ENCODE results near the gene MATCAP1. TPM values are rescaled to one million over a fixed set of nuclear protein-coding genes. Genes with fewer than 3 reads are reported as not detected.

Gene MATCAP1
- total and polyA plus RNA-seq, 2 donors from 2014 or later, result 15.5 to 38.8 TPM

DNA sequence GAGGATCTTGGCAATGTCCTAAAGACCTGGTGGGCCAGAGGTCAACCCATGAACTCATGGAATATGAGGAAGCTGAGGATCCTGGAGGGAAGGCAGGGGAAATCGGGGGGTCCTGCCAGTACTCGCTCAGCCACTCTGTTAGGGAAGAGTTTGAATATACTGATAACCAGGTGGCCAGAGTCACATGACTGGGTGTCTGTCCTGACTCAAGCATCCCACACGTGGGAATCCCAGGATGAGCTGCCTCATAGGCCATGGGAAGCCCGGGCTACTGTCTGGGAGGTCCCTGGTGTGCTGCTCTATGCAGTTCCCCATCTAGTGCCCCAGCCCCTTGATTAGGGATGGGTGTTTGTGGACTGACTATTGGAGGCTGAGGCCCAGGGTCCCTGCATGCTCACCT is 4.6 kb upstream of the MATCAP1 start:
- DNase-seq (no peak), FAIRE-seq (no peak)
- no peak overlapping the region for H3K27ac ChIP-seq (ENCODE audit: low read depth in 2 of 2, low read length in 2 of 2)
- H3K4me1 ChIP-seq (ENCODE audit: control insufficient read depth in 2 of 3, insufficient read depth in 2 of 3, low read depth in 1 of 3, low read length in 3 of 3), result peaks cover 0 to 29% (median 11%) of the 10 kb centered on the region in 3 donors
- peaks cover 0 to under 1% (median 0%) of the 10 kb centered on the region in 3 donors for H3K36me3 ChIP-seq (ENCODE audit: control insufficient read depth in 2 of 3, insufficient read depth in 3 of 3, low read length in 3 of 3)
- H3K4me3 ChIP-seq (ENCODE audit: low read length in 3 of 3), result no peak overlapping the region
- H3K9ac ChIP-seq (ENCODE audit: low read length in 3 of 3), result no peak overlapping the region
- TF ChIP-seq, protein P1, sequence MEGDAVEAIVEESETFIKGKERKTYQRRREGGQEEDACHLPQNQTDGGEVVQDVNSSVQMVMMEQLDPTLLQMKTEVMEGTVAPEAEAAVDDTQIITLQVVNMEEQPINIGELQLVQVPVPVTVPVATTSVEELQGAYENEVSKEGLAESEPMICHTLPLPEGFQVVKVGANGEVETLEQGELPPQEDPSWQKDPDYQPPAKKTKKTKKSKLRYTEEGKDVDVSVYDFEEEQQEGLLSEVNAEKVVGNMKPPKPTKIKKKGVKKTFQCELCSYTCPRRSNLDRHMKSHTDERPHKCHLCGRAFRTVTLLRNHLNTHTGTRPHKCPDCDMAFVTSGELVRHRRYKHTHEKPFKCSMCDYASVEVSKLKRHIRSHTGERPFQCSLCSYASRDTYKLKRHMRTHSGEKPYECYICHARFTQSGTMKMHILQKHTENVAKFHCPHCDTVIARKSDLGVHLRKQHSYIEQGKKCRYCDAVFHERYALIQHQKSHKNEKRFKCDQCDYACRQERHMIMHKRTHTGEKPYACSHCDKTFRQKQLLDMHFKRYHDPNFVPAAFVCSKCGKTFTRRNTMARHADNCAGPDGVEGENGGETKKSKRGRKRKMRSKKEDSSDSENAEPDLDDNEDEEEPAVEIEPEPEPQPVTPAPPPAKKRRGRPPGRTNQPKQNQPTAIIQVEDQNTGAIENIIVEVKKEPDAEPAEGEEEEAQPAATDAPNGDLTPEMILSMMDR (IDR thresholded peaks at IDR 0.05; ENCODE audit: borderline replicate concordance, extremely low read depth, insufficient read depth), result no peak
- H3K27me3 ChIP-seq (ENCODE audit: control insufficient read depth, insufficient read depth, low read length), result no peaks in the 10 kb centered on the region
- no peaks in the 10 kb centered on the region for H3K9me3 ChIP-seq (ENCODE audit: control insufficient read depth in 2 of 3, insufficient read depth in 1 of 3, low read length in 3 of 3)
- intact Hi-C loops (cut with DNase I), result no loop called here

DNA sequence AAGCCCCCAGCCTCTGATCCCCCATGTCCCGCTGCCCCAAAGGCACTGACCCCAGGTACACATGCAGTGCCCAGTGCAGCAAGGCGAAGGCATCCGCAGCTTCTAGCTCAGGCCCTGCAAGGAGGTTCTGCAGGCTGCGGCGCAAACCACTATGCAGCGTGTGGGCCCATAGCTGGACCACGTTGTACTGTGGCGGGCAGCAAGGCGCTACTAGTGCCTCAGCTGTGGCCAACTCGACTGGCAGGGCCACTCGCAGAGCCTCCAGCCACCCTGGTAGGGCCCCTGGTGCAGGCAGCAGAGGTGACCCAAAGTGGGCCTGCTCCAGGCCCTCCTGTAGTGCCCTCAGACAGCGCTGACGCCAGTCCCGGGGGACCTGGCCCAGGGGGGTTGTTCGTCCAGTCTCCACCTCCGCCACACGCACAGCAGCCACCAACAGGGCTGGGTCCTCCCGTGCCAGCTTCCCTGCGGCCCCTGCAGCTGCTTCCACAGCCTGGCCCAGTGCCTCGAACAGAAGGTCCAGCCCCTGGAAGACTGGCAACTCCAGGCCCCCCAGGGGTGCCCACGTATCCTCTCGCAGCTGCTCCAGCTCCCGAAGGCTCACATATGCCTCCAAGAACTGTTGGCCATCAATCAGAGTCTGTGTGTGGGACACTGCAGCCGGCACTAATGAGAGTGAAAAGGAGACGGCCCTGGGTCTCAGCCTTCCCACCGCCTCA is 3.6 kb upstream of the MATCAP1 start:
- Histone ChIP-seq H3K36me3 (ENCODE audit: control insufficient read depth in 2 of 3, insufficient read depth in 3 of 3, low read length in 3 of 3) (no peaks in the 10 kb centered on the region), H3K4me3 (ENCODE audit: low read length in 3 of 3) (no peak overlapping the region), H3K27me3 (ENCODE audit: control insufficient read depth, insufficient read depth, low read length) (no peaks in the 10 kb centered on the region), H3K9ac (ENCODE audit: low read length in 3 of 3) (no peak overlapping the region), H3K27ac (ENCODE audit: low read depth in 2 of 2, low read length in 2 of 2) (no peak overlapping the region), H3K4me1 (ENCODE audit: control insufficient read depth in 2 of 3, insufficient read depth in 2 of 3, low read depth in 1 of 3, low read length in 3 of 3) (peaks cover 0 to 26% (median 9%) of the 10 kb centered on the region in 3 donors), H3K9me3 (ENCODE audit: control insufficient read depth in 2 of 3, insufficient read depth in 1 of 3, low read length in 3 of 3) (no peaks in the 10 kb centered on the region)
- FAIRE-seq, result no peak
- DNase-seq, result no peak
- intact Hi-C loops (cut with DNase I), result no loop called here
- TF ChIP-seq, protein P1 (IDR thresholded peaks at IDR 0.05; ENCODE audit: borderline replicate concordance, extremely low read depth, insufficient read depth), result no peak

DNA sequence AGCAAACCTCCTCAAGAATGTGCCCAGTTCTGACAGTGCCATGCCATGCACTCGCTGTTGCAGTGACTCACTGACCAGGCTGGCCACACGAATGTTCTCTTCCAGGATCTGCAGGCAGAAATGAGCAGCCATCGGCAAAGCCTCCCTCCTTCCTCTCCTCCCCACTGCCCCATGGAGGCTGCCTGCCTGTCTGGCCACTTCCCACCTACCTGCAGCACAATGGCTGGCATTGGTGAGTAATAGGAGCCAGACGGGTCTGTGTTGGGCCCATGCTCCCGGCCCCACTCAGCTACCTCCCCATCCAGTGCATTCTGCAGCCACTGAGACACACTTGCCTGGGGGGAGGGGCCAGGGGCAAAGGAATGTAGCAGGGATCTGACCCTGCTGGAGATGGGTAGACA is 2.8 kb upstream of the MATCAP1 start:
- no peaks in the 10 kb centered on the region for H3K27me3 ChIP-seq (ENCODE audit: control insufficient read depth, insufficient read depth, low read length)
- H3K4me1 ChIP-seq (ENCODE audit: control insufficient read depth in 2 of 3, insufficient read depth in 2 of 3, low read depth in 1 of 3, low read length in 3 of 3), result peaks cover 0 to 24% (median 9%) of the 10 kb centered on the region in 3 donors
- H3K27ac ChIP-seq (ENCODE audit: low read depth in 2 of 2, low read length in 2 of 2), result no peak overlapping the region
- DNase-seq (no peak), FAIRE-seq (no peak)
- H3K9ac ChIP-seq (ENCODE audit: low read length in 3 of 3), result no peak overlapping the region
- H3K4me3 ChIP-seq (ENCODE audit: low read length in 3 of 3), result no peak overlapping the region
- TF ChIP-seq, protein P1 (IDR thresholded peaks at IDR 0.05; ENCODE audit: borderline replicate concordance, extremely low read depth, insufficient read depth), result no peak
- no peaks in the 10 kb centered on the region for H3K9me3 ChIP-seq (ENCODE audit: control insufficient read depth in 2 of 3, insufficient read depth in 1 of 3, low read length in 3 of 3)
- H3K36me3 ChIP-seq (ENCODE audit: control insufficient read depth in 2 of 3, insufficient read depth in 3 of 3, low read length in 3 of 3), result no peaks in the 10 kb centered on the region
- intact Hi-C loops (cut with DNase I), result no loop called here
